BE2C (cell line): Measurements from ENCODE around the gene POR. TPM values are rescaled to one million over a fixed set of nuclear protein-coding genes. Genes with fewer than 3 reads are reported as not detected.

ENCODE experiments used
- DNase-seq: peaks from one replicate; pipeline ENCODE4 v3.0.0-alpha.2; 2020
- H3K27me3 ChIP-seq: fragments of 250-450 bp; sonication (Bioruptor Pico); 2 replicates; pipeline ENCODE4 v1.5.1; 2020; ENCODE audit warnings: mild to moderate bottlenecking
- H3K36me3 ChIP-seq: fragments of 250-450 bp; sonication (Bioruptor Pico); 2 replicates; pipeline ENCODE4 v1.5.1; 2020; ENCODE audit warnings: mild to moderate bottlenecking
- H3K4me1 ChIP-seq: fragments of 250-450 bp; sonication (Bioruptor Pico); 2 replicates; pipeline ENCODE4 v1.5.1; 2020
- H3K4me3 ChIP-seq: 2 replicates; pipeline ENCODE4 v1.5.1; 2011; ENCODE audit warnings: low read depth, low read length
- H3K9me3 ChIP-seq: fragments of 250-450 bp; sonication (Bioruptor Pico); 2 replicates; pipeline ENCODE4 v1.5.1; 2020
- CTCF ChIP-seq: IDR thresholded peaks from 2 replicates; pipeline ENCODE4 v1.5.1; 2012; ENCODE audit warnings: mild to moderate bottlenecking, low read depth, low read length
- polyA plus RNA-seq: library from polyadenylated mRNA; unstranded; fragments of >200 nt; gene quantifications from one replicate; pipeline ENCODE4 v1.2.1, GENCODE V29; 2012; ENCODE audit warnings: low read depth, missing spikeins; ENCODE audit not compliant: insufficient read length, insufficient read depth

POR gene
- 85.5 TPM for polyA plus RNA-seq

DNA sequence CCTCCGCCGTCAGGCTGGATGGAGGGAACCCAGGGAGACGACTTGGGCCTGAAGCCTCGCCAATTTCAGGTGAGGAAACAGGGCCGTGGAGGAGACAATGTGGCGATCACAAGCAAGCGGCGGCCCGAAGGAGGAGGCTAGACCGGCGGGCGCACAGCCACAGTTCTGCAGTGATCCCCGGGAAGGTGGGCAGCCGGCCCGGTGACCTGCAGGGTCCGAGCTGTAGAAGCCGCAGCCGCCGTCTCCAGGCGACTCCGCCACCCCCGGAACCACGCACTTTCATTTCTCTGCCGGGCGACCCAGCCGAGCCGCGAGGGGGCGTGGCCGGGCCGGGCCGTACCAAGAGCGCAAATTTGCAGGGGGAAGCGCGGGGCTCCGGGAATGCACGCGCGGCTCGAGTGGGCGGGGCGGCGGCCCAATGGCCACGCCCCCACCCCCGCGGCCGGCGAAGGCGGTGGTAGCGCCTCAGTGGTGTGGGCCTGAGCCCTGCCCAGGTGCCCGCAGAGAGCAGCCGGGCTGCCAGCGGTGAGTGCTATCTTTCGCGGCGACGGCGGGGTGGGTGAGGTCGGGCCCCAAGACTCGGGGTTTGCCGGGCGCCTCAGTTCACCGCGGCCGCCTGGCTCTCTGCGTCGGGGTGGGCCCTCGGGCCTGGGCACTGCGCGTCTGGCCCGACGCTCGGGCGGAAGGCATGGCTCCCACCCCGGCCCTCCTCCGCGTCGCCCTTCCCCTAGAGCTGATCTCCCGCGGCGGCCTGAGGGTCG, at the start of gene POR:
Gene POR, plus strand, starts transcription at position 501 of the 761 bp plus-strand sequence. CDS start 38,847 bp downstream, outside the sequence.
- Histone ChIP-seq H3K36me3 (no peaks in the 10 kb centered on the region), H3K27me3 (no peaks in the 10 kb centered on the region), H3K9me3 (no peaks in the 10 kb centered on the region), H3K4me1 (no peaks in the 10 kb centered on the region; the same call in none of the 2 replicates), H3K4me3 (peak within 1 kb of the TSS; percentile 88)
- TF ChIP-seq CTCF, result no peak
- peak; percentile 91 for DNase-seq

DNA sequence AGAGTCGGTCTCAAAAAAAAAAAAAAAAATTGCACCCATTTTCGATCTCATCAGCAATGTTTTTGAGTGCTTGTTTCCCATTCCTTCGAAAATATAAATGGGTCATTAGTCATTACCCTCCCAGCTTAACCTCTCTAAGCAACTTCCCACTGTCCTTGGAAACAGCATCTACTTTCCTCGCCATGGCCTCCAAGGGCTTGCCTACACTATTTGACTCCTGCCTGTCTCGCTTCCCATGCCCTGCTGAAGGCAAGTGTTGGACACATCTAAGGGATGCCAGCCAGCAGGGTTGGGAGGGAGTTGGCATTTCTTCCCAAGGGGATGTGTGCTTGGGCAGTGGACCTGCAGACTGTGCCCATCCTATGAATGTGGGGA, 48.9 kb upstream of the POR start:
- Histone ChIP-seq H3K4me3 (no peak overlapping the region), H3K4me1 (no peaks in the 10 kb centered on the region), H3K36me3 (no peaks in the 10 kb centered on the region), H3K9me3 (no peaks in the 10 kb centered on the region), H3K27me3 (no peaks in the 10 kb centered on the region)
- DNase-seq, result no peak
- TF ChIP-seq CTCF, result no peak

GRCh38 chr7:75866489-75867389, 48.2 kb upstream of the POR start:
- peak overlapping the region; percentile 10 for H3K4me3 ChIP-seq
- peak; percentile 99 for TF ChIP-seq CTCF
- no peaks in the 10 kb centered on the region for H3K4me1 ChIP-seq

DNA sequence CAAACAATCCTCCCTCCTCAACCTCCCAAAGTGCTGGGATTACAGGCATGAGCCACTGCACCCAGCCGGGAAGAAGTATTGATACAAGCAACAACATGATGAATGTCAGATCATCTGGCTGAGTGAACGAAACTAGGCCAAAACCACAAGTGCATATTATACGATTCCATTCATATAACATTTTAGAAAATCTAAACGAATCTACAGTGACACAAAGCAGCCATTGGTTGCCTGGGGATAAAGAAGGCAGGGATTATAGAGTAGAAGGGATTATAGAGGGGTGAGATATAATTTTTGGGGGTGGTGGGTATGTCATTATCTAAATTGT, 47.6 kb upstream of the POR start:
- H3K4me1 ChIP-seq, result no peaks in the 10 kb centered on the region
- no peaks in the 10 kb centered on the region for H3K36me3 ChIP-seq
- H3K9me3 ChIP-seq, result no peaks in the 10 kb centered on the region
- no peak for DNase-seq
- no peaks in the 10 kb centered on the region for H3K27me3 ChIP-seq
- H3K4me3 ChIP-seq, result no peak overlapping the region
- no peak for TF ChIP-seq CTCF

More at GRCh38 chr7:75866489-75867389, 48.2 kb upstream of the POR start:
- H3K36me3 ChIP-seq, result no peaks in the 10 kb centered on the region
- H3K9me3 ChIP-seq, result no peaks in the 10 kb centered on the region
- no peaks in the 10 kb centered on the region for H3K27me3 ChIP-seq
- peak; percentile 74 for DNase-seq

GRCh38 chr7:75868153-75868552, 46.8 kb upstream of the POR start:
- H3K4me1 ChIP-seq, result no peaks in the 10 kb centered on the region
- H3K27me3 ChIP-seq, result no peaks in the 10 kb centered on the region
- H3K36me3 ChIP-seq, result no peaks in the 10 kb centered on the region
- no peaks in the 10 kb centered on the region for H3K9me3 ChIP-seq
- DNase-seq, result no peak
- no peak for TF ChIP-seq CTCF
- no peak overlapping the region for H3K4me3 ChIP-seq
